ENCODE results near the gene PDPN. TPM values are rescaled to one million over a fixed set of nuclear protein-coding genes. Genes with fewer than 3 reads are reported as not detected.
"Not testable (repeated sequence)": the region's sequence is repeated elsewhere in the genome, so short reads cannot be mapped to it uniquely, and the experiment has no call there.

Gene PDPN
- total RNA-seq, 1 donor from 2014 or later: 8.5 TPM

DNA sequence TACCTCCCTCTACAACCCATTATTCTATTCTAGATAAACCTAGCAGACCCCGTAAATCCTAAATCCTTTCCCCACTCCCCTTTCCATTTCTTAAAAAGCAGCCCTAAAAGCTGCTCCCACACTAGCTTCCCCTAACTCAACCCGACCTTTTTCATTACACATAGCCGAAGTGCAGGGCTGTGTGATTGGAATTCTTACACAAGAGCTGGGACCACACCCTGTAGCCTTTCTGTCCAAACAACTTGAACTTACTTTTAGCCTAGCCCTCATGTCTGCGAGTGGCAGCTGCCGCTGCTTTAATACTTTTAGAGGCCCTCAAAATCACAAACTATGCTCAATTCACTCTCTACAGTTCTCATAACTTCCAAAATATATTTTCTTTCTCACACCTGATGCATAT is 19.6 kb upstream of the PDPN start:
- H3K36me3 ChIP-seq: no peaks in the 10 kb centered on the region
- DNase-seq (ENCODE audit: low spot score in 2 of 2): no peak
- intact Hi-C loops (cut with DNase I): no loop called here

DNA sequence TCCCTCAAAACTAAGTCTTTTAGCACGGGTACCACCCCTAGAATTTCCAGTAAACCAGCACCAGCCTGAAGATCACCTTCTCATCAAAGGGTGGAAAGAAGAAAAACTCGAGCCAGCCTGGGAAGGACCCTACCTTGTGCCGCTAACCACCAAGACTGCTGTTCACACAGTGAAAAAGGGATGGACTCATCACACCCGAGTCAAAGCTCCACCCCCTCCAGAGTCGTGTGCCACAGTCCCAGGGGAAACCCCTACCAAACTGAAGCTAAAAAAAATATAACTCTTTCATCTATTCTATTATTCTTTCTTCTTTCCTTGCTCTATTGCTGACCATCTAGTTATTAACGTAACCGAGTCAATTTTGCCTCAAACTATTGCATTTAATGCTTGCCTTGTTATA is 13.2 kb upstream of the PDPN start:
- H3K9me3 ChIP-seq; intact Hi-C loops (cut with DNase I); H3K4me3 ChIP-seq; H3K27me3 ChIP-seq; DNase-seq (ENCODE audit: low spot score in 2 of 2); H3K4me1 ChIP-seq; H3K27ac ChIP-seq; H3K36me3 ChIP-seq: not testable (repeated sequence)

More for the DNA sequence above, 19.6 kb upstream of the PDPN start:
- Histone ChIP-seq H3K4me3 (no peak overlapping the region), H3K4me1 (no peaks in the 10 kb centered on the region), H3K9me3 (no peaks in the 10 kb centered on the region), H3K27me3 (no peaks in the 10 kb centered on the region), H3K27ac (no peak overlapping the region)
- TF ChIP-seq, protein P1, sequence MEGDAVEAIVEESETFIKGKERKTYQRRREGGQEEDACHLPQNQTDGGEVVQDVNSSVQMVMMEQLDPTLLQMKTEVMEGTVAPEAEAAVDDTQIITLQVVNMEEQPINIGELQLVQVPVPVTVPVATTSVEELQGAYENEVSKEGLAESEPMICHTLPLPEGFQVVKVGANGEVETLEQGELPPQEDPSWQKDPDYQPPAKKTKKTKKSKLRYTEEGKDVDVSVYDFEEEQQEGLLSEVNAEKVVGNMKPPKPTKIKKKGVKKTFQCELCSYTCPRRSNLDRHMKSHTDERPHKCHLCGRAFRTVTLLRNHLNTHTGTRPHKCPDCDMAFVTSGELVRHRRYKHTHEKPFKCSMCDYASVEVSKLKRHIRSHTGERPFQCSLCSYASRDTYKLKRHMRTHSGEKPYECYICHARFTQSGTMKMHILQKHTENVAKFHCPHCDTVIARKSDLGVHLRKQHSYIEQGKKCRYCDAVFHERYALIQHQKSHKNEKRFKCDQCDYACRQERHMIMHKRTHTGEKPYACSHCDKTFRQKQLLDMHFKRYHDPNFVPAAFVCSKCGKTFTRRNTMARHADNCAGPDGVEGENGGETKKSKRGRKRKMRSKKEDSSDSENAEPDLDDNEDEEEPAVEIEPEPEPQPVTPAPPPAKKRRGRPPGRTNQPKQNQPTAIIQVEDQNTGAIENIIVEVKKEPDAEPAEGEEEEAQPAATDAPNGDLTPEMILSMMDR (IDR thresholded peaks at IDR 0.05): no peak

DNA sequence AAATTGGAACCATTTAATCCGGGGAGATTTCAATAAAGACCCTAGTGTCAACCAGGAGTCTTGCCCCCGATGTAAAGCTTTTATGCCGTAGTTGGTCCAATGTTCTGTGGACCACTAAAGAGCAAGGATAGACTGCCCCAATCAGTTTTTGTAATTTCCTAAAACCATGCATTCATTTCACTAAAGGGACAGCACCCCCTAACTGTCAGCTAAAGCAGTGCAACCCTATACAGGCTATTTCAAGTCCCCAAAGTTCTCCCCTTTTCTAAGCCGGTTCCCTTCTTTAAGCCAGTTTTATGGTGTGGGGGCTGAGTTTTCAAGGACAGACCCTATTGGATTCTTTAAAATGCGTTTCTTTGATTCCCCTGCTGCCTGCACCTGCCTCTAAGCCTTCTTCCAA is 12.7 kb upstream of the PDPN start:
- intact Hi-C loops (cut with DNase I): no loop called here
- Histone ChIP-seq H3K4me1 (no peaks in the 10 kb centered on the region), H3K27me3 (no peaks in the 10 kb centered on the region), H3K4me3 (no peak overlapping the region), H3K9me3 (no peaks in the 10 kb centered on the region), H3K27ac (no peak overlapping the region), H3K36me3 (no peaks in the 10 kb centered on the region)
- TF ChIP-seq, protein P1 (IDR thresholded peaks at IDR 0.05): peak in 1 of 3 experiments; percentile 14
- no peak for DNase-seq (ENCODE audit: low spot score in 2 of 2)

DNA sequence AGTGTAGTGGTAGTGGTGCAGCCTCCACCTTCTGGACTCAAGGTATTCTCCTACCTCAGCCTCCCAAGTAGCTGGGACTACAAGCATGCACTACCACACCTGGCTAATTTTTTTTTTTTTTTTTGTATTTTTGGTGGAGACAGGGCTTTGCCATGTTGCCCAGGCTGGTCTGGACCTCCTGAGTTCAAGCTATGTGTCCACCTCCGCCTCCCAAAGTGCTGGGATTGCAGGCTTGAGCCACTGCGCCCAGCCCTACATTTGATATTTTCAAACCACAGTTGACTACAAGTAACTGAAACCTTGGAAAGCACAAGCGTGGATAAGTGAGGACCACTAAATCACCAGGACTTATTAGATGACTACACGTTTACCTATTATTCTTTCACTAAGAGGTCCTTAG is 10.0 kb upstream of the PDPN start:
- Histone ChIP-seq H3K27me3 (no peaks in the 10 kb centered on the region), H3K27ac (no peak overlapping the region), H3K4me1 (no peaks in the 10 kb centered on the region), H3K36me3 (no peaks in the 10 kb centered on the region), H3K4me3 (no peak overlapping the region), H3K9me3 (no peaks in the 10 kb centered on the region)
- intact Hi-C loops (cut with DNase I): no loop called here
- DNase-seq (ENCODE audit: low spot score in 2 of 2): no peak
- TF ChIP-seq, protein P1 (IDR thresholded peaks at IDR 0.05): no peak

DNA sequence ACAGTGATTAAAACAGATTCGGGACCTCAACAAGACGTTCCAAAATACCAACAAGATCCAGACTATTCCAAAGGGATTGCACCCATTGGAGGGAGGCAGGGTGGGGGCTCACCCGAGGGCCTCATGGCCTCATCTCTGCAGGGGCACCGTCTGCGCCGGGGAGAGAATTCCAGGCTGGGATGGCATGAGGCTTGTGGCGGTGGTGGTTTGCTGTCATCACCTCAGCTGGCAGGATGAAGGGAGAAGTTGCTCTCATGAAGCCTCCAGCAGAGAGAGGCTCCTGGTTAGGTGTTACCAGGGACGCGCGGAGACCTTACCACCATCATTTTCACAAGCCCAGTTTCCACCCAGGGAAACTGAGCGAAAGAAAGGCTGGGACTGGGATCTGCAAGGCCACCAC is 6.7 kb upstream of the PDPN start:
- Histone ChIP-seq H3K36me3 (no peaks in the 10 kb centered on the region), H3K9me3 (no peaks in the 10 kb centered on the region), H3K27me3 (no peaks in the 10 kb centered on the region), H3K4me3 (no peak overlapping the region), H3K27ac (no peak overlapping the region), H3K4me1 (no peaks in the 10 kb centered on the region)
- TF ChIP-seq, protein P1 (IDR thresholded peaks at IDR 0.05): no peak
- intact Hi-C loops (cut with DNase I): no loop called here
- DNase-seq (ENCODE audit: low spot score in 2 of 2): no peak

DNA sequence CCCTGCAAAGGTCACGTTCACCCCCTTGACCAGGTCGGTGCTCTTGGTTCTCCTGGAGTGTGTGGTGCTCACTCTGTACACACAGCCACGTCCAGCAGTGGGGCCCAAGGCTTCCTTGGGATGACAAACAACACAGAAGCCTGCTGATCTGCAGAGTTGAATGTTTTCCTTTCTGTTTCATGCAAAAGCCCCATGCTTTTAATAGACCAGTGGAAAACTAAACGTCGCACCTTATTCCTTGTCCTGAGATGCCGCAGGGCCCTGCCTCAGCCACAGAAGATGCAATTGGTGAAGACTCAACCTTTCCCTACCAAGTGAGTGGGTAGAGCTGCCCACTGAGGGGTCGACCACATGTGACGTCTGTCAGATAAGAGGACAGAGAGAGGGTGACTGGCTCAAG is 5.8 kb upstream of the PDPN start:
- no peaks in the 10 kb centered on the region for H3K4me1 ChIP-seq
- DNase-seq (ENCODE audit: low spot score in 2 of 2): no peak
- intact Hi-C loops (cut with DNase I): no loop called here

More for the DNA sequence above, 5.8 kb upstream of the PDPN start:
- Histone ChIP-seq H3K36me3 (no peaks in the 10 kb centered on the region), H3K4me3 (no peak overlapping the region), H3K27me3 (no peaks in the 10 kb centered on the region), H3K27ac (no peak overlapping the region), H3K9me3 (no peaks in the 10 kb centered on the region)
- TF ChIP-seq, protein P1 (IDR thresholded peaks at IDR 0.05): no peak

Data from ascending aorta (tissue), 2 donors.